IMR-90 (cell line): Measurements from ENCODE around the gene LYPD8.

Experiments used
- MAZ ChIP-seq: IDR thresholded peaks from 2 replicates; pipeline ENCODE4 v1.6.1; 2012; ENCODE audit warnings: low read depth, mild to moderate bottlenecking, low read length, improper control_type of control experiment, moderate library complexity, borderline replicate concordance
- POLR2A ChIP-seq: IDR thresholded peaks from 2 replicates; pipeline ENCODE4 v1.6.1; 2012; ENCODE audit warnings: mild to moderate bottlenecking, low read depth, low read length
- RCOR1 ChIP-seq: IDR thresholded peaks from 2 replicates; pipeline ENCODE4 v1.6.1; 2012; ENCODE audit warnings: mild to moderate bottlenecking, low read length, improper control_type of control experiment; ENCODE audit not compliant: insufficient replicate concordance
- SMC3 ChIP-seq: fragments of 150-350 bp; IDR thresholded peaks from 2 replicates; pipeline ENCODE4 v1.6.1; 2016; ENCODE audit warnings: low read depth, mild to moderate bottlenecking, antibody characterized with exemption, low read length, moderate library complexity
- TF ChIP-seq, protein P1 (sequence below): conservative IDR thresholded peaks from 2 replicates; pipeline ENCODE4 v1.5.1; 2012; ENCODE audit warnings: mild to moderate bottlenecking, low read depth, low read length, improper control_type of control experiment
- TF ChIP-seq, protein P2 (sequence below): fragments of 150-350 bp; IDR thresholded peaks from 2 replicates; pipeline ENCODE4 v1.6.1; 2017; ENCODE audit warnings: mild to moderate bottlenecking, antibody characterized with exemption, low read length, low read depth

DNA sequence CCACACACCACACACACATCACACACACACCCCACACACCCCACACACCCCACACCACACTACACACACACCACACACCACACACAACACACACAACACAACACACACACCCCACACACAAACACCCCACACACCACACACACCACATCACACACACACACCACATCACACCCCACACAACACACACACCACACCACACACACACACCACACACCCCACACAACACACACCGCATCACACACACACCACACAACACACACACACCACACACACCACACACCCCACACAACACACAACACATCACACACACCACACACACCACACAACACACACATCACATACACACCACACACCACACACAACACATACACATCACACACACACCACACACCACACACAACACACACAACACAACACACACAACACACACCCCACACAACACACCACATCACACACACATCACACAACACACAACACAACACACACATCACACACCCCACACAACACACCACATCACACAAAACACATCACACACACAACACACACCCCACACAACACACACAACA lies 2.4 kb downstream of the LYPD8 start:
- TF ChIP-seq, protein P1, sequence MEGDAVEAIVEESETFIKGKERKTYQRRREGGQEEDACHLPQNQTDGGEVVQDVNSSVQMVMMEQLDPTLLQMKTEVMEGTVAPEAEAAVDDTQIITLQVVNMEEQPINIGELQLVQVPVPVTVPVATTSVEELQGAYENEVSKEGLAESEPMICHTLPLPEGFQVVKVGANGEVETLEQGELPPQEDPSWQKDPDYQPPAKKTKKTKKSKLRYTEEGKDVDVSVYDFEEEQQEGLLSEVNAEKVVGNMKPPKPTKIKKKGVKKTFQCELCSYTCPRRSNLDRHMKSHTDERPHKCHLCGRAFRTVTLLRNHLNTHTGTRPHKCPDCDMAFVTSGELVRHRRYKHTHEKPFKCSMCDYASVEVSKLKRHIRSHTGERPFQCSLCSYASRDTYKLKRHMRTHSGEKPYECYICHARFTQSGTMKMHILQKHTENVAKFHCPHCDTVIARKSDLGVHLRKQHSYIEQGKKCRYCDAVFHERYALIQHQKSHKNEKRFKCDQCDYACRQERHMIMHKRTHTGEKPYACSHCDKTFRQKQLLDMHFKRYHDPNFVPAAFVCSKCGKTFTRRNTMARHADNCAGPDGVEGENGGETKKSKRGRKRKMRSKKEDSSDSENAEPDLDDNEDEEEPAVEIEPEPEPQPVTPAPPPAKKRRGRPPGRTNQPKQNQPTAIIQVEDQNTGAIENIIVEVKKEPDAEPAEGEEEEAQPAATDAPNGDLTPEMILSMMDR, result no peak
- TF ChIP-seq RCOR1 (no peak), POLR2A (no peak), SMC3 (no peak), MAZ (no peak)
- TF ChIP-seq, protein P2, sequence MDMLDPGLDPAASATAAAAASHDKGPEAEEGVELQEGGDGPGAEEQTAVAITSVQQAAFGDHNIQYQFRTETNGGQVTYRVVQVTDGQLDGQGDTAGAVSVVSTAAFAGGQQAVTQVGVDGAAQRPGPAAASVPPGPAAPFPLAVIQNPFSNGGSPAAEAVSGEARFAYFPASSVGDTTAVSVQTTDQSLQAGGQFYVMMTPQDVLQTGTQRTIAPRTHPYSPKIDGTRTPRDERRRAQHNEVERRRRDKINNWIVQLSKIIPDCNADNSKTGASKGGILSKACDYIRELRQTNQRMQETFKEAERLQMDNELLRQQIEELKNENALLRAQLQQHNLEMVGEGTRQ, result no peak
